Measurements from ENCODE around the gene COX19.
"Not testable (repeated sequence)": the region's sequence is repeated elsewhere in the genome, so short reads cannot be mapped to it uniquely, and the experiment has no call there.

COX19 gene

DNA sequence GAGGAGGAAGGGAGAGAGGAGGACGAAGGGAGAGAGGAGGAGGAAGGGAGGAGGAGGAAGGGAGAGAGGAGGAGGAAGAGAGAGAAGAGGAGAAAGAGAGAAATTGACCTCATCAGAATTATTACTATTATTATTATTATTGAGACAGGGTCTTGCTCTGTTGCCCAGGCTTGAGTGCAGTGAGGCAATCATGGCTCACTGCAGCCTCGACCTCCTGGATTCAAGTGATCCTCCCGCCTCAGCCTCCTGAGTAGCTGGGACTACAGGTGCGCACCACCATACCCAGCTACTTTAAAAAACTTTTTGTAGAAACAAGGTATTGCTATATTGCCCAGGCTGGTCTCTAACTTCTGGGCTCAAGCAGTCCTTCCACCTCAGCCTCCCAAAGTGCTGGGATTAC is 31.6 kb downstream of the COX19 start:
- not testable (repeated sequence) for DNase-seq (ENCODE audit: low spot score)

DNA sequence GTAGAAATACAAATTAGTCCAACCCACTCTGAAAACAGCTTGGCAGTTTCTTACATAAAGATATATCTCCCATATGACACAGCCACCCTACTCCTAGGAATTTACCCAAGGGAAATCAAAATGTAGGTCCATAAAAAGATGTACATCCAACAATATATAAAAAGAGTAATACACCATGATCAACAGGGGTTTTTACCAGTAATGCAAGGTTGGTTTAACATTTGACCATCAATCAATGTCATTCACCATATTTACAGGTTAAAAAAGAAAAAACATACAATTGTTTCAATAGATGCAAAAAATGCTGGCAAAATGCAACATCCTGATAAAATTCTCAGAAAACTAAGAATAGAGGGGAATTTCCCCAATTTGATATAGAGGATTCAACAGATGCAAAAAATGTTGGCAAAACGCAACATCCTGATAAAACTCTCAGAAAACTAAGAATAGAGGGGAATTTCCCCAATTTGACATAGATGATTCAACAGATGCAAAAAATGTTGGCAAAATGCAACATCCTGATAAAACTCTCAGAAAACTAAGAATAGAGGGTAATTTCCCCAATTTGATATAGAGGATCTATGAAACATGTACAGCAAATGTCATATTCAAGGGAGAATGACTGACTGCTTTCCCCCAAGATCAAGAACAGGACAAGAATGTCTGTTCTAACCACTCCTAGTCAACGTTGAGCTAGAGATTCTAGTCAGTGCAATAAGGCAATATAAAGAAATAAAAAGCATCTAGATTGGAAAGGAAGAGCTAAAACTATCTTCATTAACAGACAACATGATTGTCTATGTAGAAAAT is 34.5 kb downstream of the COX19 start:
- DNase-seq (ENCODE audit: low spot score): no peak

GRCh38 chr7:939843-940242 is 35.5 kb downstream of the COX19 start:
- DNase-seq (ENCODE audit: low spot score): no peak

DNA sequence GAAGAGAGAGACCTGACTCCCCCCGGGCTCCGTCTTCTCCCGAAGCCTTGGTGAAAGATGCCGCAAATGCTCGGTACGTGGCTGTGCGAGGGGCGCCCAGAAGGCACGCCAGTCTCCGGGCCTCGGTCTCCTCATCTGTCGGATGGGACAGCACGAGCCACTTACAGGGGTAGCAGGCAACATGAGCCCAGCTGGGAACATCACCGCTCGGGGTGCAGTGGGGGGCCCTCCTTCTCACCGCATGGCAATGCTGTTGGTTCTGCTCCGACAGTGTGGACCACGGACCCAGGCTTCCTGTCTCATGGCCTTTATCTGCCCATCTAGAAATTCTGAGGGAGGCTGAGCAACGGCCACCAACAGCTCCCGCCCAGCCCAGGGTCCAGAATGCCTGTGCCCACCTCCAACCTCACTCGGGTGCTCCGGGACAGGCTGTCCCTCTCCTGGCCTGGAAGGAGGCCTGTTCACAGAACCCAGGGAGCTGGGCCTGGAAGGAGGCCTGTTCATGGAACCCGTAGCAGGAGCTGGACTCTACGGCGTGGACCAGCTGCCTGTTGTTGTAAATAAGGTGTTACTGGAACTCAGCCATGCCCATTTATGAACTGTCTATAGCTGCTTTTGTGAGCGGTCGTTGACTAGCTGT is 36.7 kb downstream of the COX19 start:
- no peak for DNase-seq (ENCODE audit: low spot score)

DNA sequence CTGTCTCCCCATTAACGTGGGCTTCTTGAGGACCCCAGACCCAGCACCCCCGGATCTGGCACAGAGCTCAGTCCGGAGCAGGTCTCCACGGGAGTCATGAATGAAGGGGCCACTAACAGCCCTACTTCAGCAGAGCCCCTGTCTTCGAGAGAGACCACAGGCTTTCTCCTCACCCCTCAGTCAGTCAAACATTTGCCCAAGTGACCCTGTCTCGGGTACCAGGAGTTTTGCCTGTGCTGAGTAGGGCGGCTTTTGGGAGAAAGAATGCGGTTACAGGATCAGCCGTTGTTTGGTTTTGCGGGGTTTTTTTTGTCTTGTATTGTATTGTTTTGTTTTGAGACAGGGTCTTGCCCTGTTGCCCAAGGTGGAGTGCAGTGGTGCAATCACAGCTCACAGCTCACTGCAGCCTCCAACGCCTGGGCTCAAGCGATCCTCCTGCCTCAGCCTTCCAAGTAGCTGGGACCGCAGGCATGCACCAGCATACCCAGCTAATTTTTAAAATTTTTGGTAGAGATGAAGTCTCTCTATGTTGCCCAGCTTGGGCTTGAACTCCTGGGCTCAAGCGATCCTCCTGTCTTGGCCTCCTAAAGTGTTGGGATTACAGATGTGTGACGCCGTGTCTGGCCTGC is 37.4 kb downstream of the COX19 start:
- no peak for DNase-seq (ENCODE audit: low spot score)

- no peak for DNase-seq (ENCODE audit: low spot score)
Observed at GRCh38 chr7:936386-937054, 38.8 kb downstream of the COX19 start.

- DNase-seq (ENCODE audit: low spot score): no peak
Observed at GRCh38 chr7:935874-936385, 39.4 kb downstream of the COX19 start.

DNA sequence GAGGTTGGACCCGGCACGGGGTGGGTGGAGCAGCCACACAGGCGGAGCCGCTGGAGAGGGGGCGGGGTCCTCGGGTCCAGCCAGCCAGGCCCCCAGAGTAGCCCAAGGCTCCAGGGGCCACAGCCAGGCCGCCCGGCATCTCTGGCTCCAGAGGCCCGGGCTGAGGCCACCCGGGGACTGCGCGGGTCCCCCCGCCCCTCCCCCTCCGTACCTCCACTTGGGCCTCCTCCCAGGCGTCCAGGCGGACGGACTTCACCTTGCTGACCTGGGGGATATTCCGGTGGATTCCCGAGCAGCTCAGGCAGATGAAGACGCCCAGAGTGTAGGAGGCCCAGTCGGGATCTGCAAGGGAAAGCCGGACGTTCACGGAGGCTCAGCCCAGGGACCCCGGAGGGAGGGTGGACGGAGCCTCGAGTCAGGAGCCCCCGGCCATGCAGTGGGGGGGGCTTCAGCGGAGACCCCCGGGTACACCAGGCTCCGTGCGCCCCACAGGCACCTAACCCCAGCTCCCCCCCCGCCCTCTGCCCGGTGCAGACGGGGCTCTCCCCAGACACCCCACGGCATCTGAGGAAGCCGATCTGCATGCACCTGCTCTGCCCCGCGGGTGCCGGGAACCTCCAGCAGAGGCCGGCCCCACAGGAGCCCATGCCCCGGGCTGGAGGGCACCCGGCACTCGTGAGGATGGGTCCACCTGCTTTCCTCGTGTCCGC is 40.0 kb downstream of the COX19 start:
- DNase-seq (ENCODE audit: low spot score): no peak

- no peak for DNase-seq (ENCODE audit: low spot score)
Observed at GRCh38 chr7:934469-935163, 40.7 kb downstream of the COX19 start.

- DNase-seq (ENCODE audit: low spot score): no peak
Observed at GRCh38 chr7:932651-932975, 42.7 kb downstream of the COX19 start.

GRCh38 chr7:931871-932650 is 43.3 kb downstream of the COX19 start:
- no peak for DNase-seq (ENCODE audit: low spot score)

GRCh38 chr7:930975-931758 is 44.2 kb downstream of the COX19 start:
- DNase-seq (ENCODE audit: low spot score): no peak

DNA sequence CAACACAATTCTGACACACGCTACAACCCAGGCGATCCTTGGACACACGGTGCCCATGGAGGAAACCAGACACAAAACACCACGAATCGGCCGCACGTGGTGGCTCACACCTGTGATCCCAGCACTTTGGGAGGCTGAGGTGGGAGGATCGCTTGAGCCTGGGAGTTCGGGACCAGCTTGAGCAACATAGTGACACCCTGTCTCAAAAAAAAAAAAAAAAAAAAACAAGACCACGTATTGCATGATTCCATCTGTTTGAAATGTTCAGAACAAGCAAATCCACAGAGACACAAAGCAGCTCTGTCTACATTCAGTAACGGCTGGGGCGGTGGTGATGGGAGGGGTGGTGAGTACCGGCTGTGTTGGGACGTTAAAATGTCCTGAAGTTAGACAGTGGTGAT is 46.0 kb downstream of the COX19 start:
- no peak for DNase-seq (ENCODE audit: low spot score)

GRCh38 chr7:927031-927671 is 48.2 kb downstream of the COX19 start:
- no peak for DNase-seq (ENCODE audit: low spot score)

GRCh38 chr7:926061-927030 is 49.0 kb downstream of the COX19 start:
- DNase-seq (ENCODE audit: low spot score): no peak

- no peak for DNase-seq (ENCODE audit: low spot score)
Observed at GRCh38 chr7:925601-926000, 49.7 kb downstream of the COX19 start.

- DNase-seq (ENCODE audit: low spot score): no peak
Observed at GRCh38 chr7:924541-925231, 50.7 kb downstream of the COX19 start.
